Measurements from ENCODE around the gene LRRC17. TPM values are rescaled to one million over a fixed set of nuclear protein-coding genes. Genes with fewer than 3 reads are reported as not detected.
A peak's percentile ranks its signal among the peaks of the same experiment; 100 is the strongest.

Gene LRRC17
- total RNA-seq, 1 experiment from 2014 or later = 0.47 TPM

- Histone ChIP-seq H3K27ac (ENCODE audit: low read depth, low read length) (no peak overlapping the region), H3K4me2 (ENCODE audit: low read length) (no peak overlapping the region), H4K20me1 (ENCODE audit: insufficient read depth) (no peaks in the 10 kb centered on the region), H2AFZ (ENCODE audit: low read depth, low read length, poor library complexity, severe bottlenecking) (no peak overlapping the region), H3K9me2 (ENCODE audit: insufficient read depth) (no peaks in the 10 kb centered on the region), H3K9ac (ENCODE audit: low read length) (no peak overlapping the region), H3K27me3 (ENCODE audit: insufficient read depth, low read length) (no peaks in the 10 kb centered on the region), H3K79me2 (ENCODE audit: insufficient read depth, low read length) (no peaks in the 10 kb centered on the region), H3K4me3 (replicated peaks in 1 of 2; ENCODE audit: low read depth in 1 of 2, low read length in 2 of 2) (no peak overlapping the region), H3K9me3 (ENCODE audit: control insufficient read depth in 1 of 2, insufficient read depth in 1 of 2, low read depth in 1 of 2, low read length in 2 of 2) (no peaks in the 10 kb centered on the region), H3K36me3 (ENCODE audit: control insufficient read depth in 1 of 2, insufficient read depth in 2 of 2, low read length in 2 of 2) (no peaks in the 10 kb centered on the region), H3K4me1 (ENCODE audit: control insufficient read depth in 1 of 2, insufficient read depth in 2 of 2, low read length in 2 of 2) (peaks cover 0 to 15% of the 10 kb centered on the region in 2 experiments; a peak in 2 of 4 replicates)
- 0 out of 2 replicates have a peak, but pooled peaks have one; percentile 40 for TF ChIP-seq FOSL1 (IDR thresholded peaks at IDR 0.05; ENCODE audit: low read depth)
- peak; percentile 21; the same call in 1 of the 2 replicates for TF ChIP-seq JUND (IDR thresholded peaks at IDR 0.05)
- no peak for TF ChIP-seq SRF (IDR thresholded peaks at IDR 0.05; ENCODE audit: low read depth)
- no peak for TF ChIP-seq ZBTB33 (IDR thresholded peaks at IDR 0.05; ENCODE audit: extremely low read depth, insufficient replicate concordance, low read length)
- peak; percentile 24; the same call in 1 of the 2 replicates for TF ChIP-seq SP1 (IDR thresholded peaks at IDR 0.05; ENCODE audit: low read depth)
- TF ChIP-seq CEBPB (IDR thresholded peaks at IDR 0.05; ENCODE audit: low read depth) = 0 out of 2 replicates have a peak, but pooled peaks have one; percentile 27
- intact Hi-C loops (cut with micrococcal nuclease) = loop anchor here (5.0 kb wide), 1 partner anchor 146 kb away; no protein-coding TSS in a partner anchor
- ChIA-PET CTCF (no interaction called here), RAD21 (ENCODE audit: low non-redundant PET in 1 of 2, low total read pairs in 2 of 2, uncharacterized antibody in 2 of 2, unreplicated experiment in 2 of 2) (no interaction called here), POLR2A (no interaction called here)
- ATAC-seq = no peak
- no TSS peak for BruUV-seq (replicated peaks)
- no peak for DNase-seq (ENCODE audit: low read depth, low spot score)
Measured at GRCh38 chr7:102916426-102916825, 3.6 kb downstream of the LRRC17 start.

DNA sequence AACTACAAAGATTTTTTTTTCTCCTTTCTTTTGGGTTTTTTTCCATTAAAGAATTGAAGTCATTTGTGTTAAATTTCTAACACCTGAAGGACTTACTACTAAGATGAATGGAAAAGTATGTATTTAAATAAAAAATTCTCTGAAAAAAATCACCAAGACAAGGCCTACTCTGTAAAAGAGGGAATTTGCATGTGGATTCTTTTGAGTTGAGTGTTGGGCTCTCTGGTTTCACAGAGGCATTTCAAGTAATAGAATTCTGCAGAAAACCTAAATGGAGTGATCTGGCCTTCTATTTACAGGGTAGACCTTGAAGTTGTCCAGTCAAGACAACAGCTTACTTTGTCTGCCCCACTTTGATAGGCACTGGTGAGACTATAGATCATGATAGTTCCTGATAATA lies 4.1 kb downstream of the LRRC17 start:
- H3K9me2 ChIP-seq (ENCODE audit: insufficient read depth) = no peaks in the 10 kb centered on the region
- no peak overlapping the region for H3K4me3 ChIP-seq (replicated peaks in 1 of 2; ENCODE audit: low read depth in 1 of 2, low read length in 2 of 2)
- peaks cover 0 to 15% of the 10 kb centered on the region in 2 experiments; a peak in 2 of 4 replicates for H3K4me1 ChIP-seq (ENCODE audit: control insufficient read depth in 1 of 2, insufficient read depth in 2 of 2, low read length in 2 of 2)
- no TSS peak for BruUV-seq (replicated peaks)
- H4K20me1 ChIP-seq (ENCODE audit: insufficient read depth) = no peaks in the 10 kb centered on the region
- ATAC-seq = no peak
- RAD21 ChIA-PET (ENCODE audit: low non-redundant PET in 1 of 2, low total read pairs in 2 of 2, uncharacterized antibody in 2 of 2, unreplicated experiment in 2 of 2) = interaction anchor here in 1 of 2 experiments (1.3 kb wide), 1 partner anchor 145 kb away, joined by 8 read pairs; no protein-coding TSS in a partner anchor
- CTCF ChIA-PET = interaction anchor here (1.4 kb wide), 1 partner anchor 159 kb away, joined by 11 read pairs; no protein-coding TSS in a partner anchor
- H3K4me2 ChIP-seq (ENCODE audit: low read length) = no peak overlapping the region
- H3K36me3 ChIP-seq (ENCODE audit: control insufficient read depth in 1 of 2, insufficient read depth in 2 of 2, low read length in 2 of 2) = no peaks in the 10 kb centered on the region
- H3K9ac ChIP-seq (ENCODE audit: low read length) = no peak overlapping the region
- TF ChIP-seq SRF (IDR thresholded peaks at IDR 0.05; ENCODE audit: low read depth) (no peak), EZH2phosphoT487 (IDR thresholded peaks at IDR 0.05; ENCODE audit: borderline replicate concordance) (no peak), ZNF274 (IDR thresholded peaks at IDR 0.05; ENCODE audit: low read depth, low read length) (no peak), POLR2A (IDR thresholded peaks at IDR 0.05; ENCODE audit: borderline replicate concordance, extremely low read depth, insufficient read depth, insufficient read length) (no peak), YY1 (IDR thresholded peaks at IDR 0.05; ENCODE audit: extremely low read depth, insufficient replicate concordance, low read depth, low read length) (no peak), REST (IDR thresholded peaks at IDR 0.05; ENCODE audit: low read depth) (no peak), RAD21 (IDR thresholded peaks at IDR 0.05; ENCODE audit: low read depth) (no peak), CEBPB (IDR thresholded peaks at IDR 0.05; ENCODE audit: low read depth) (no peak), ZFX (IDR thresholded peaks at IDR 0.05) (no peak), EZH2 (IDR thresholded peaks at IDR 0.05) (no peak), ATF3 (IDR thresholded peaks at IDR 0.05) (no peak)
- H3K27ac ChIP-seq (ENCODE audit: low read depth, low read length) = no peak overlapping the region
- H3K27me3 ChIP-seq (ENCODE audit: insufficient read depth, low read length) = no peaks in the 10 kb centered on the region
- no peak overlapping the region for H2AFZ ChIP-seq (ENCODE audit: low read depth, low read length, poor library complexity, severe bottlenecking)
- intact Hi-C loops (cut with micrococcal nuclease) = loop anchor here (5.0 kb wide), 1 partner anchor 145 kb away; no protein-coding TSS in a partner anchor
- H3K79me2 ChIP-seq (ENCODE audit: insufficient read depth, low read length) = no peaks in the 10 kb centered on the region
- DNase-seq (ENCODE audit: low read depth, low spot score) = no peak
- POLR2A ChIA-PET = no interaction called here
- no peaks in the 10 kb centered on the region for H3K9me3 ChIP-seq (ENCODE audit: control insufficient read depth in 1 of 2, insufficient read depth in 1 of 2, low read depth in 1 of 2, low read length in 2 of 2)

Measured in HCT116 (cell line).